GM12878 (cell line): ENCODE results near the gene STX8. TPM values are rescaled to one million over a fixed set of nuclear protein-coding genes. Genes with fewer than 3 reads are reported as not detected.

Source experiments
- ATAC-seq: fragments of 200-7000 bp; cut with Tn5 transposase; 3 replicates; pipeline ENCODE4 v1.9.1; 2020; ENCODE audit warnings: mild to moderate bottlenecking, moderate library complexity
- Bru-seq: library from RNA; stranded (reverse); fragments of 400-500 nt; gene quantifications from one replicate; lab custom pipeline; 2021; lab: Mats Ljungman, UMichigan
- BruChase-seq, 2 experiments: library from RNA; stranded (reverse); fragments of 400-500 nt; gene quantifications; one replicate each; lab custom pipeline; 2021; lab: Mats Ljungman, UMichigan
- BruUV-seq: library from RNA; stranded (reverse); fragments of 400-500 nt; replicated peaks from 2 replicates; lab custom pipeline; 2021; lab: Mats Ljungman, UMichigan
- CTCF ChIA-PET: fragments of 300-600 bp; sonication (Branson Sonifier 250); formaldehyde crosslinking; extraction: SDS; loops from one replicate; lab custom pipeline; 2021; ENCODE audit warnings: inconsistent platforms; lab: Yijun Ruan, JAX
- POLR2A ChIA-PET: fragments of 350-600 bp; formaldehyde crosslinking; extraction: SDS; loops from one replicate; lab custom pipeline; 2021; ENCODE audit warnings: inconsistent platforms; lab: Charles Lee
- RAD21 ChIA-PET: fragments of 300-600 bp; sonication (Branson Sonifier 250); formaldehyde crosslinking; loops from one replicate; lab custom pipeline; 2023; ENCODE audit warnings: antibody characterized with exemption; ENCODE audit not compliant: unreplicated experiment; lab: Charles Lee
- SMC1A ChIA-PET: fragments of 300-600 bp; sonication (Branson Sonifier 250); formaldehyde crosslinking; loops from one replicate; lab custom pipeline; 2023; ENCODE audit not compliant: unreplicated experiment, uncharacterized antibody; lab: Charles Lee
- DNase-seq: peaks from one replicate; pipeline ENCODE4 v3.0.0-alpha.2; 2011; ENCODE audit warnings: low read depth, low spot score
- FAIRE-seq: peaks from 3 replicates; lab custom pipeline; 2011; peaks lifted over from hg19 to GRCh38; lab: Jason Lieb, UNC
- H2AFZ ChIP-seq: 2 replicates; pipeline ENCODE4 v1.6.0; 2011; ENCODE audit warnings: low read depth, low read length, control low read depth; ENCODE audit not compliant: control insufficient read depth
- H3K27ac ChIP-seq: 2 replicates; pipeline ENCODE4 v1.5.1; 2011; ENCODE audit warnings: control low read depth; ENCODE audit not compliant: control insufficient read depth, insufficient read depth
- H3K27me3 ChIP-seq, 2 experiments: replicated peaks in 1 of 2; 2 replicates each; pipeline versions ENCODE4 v1.6.0 to v1.6.1; 2011; ENCODE audit warnings: low read length in 1 of 2; ENCODE audit not compliant: control insufficient read depth in 2 of 2, insufficient read depth in 2 of 2
- H3K36me3 ChIP-seq, 2 experiments: 2 replicates each; pipeline ENCODE4 v1.5.1; 2011; ENCODE audit warnings: low read length in 1 of 2; ENCODE audit not compliant: control insufficient read depth in 2 of 2, insufficient read depth in 2 of 2
- H3K4me1 ChIP-seq: 2 replicates; pipeline ENCODE4 v1.6.1; 2011; ENCODE audit warnings: mild to moderate bottlenecking, low read length, moderate library complexity, mixed read lengths; ENCODE audit not compliant: control insufficient read depth, insufficient read depth
- H3K4me2 ChIP-seq: 2 replicates; pipeline ENCODE4 v1.6.0; 2011; ENCODE audit warnings: control low read depth; ENCODE audit not compliant: control insufficient read depth, insufficient read depth
- H3K4me3 ChIP-seq: fragments of 200-600 bp; sonication (generic); 2 replicates; pipeline ENCODE4 v1.5.1; 2016
- H3K79me2 ChIP-seq: 2 replicates; pipeline ENCODE4 v1.6.0; 2011; ENCODE audit warnings: low read length; ENCODE audit not compliant: control insufficient read depth, insufficient read depth
- H3K9ac ChIP-seq: 2 replicates; pipeline ENCODE4 v1.8.0; 2011; ENCODE audit warnings: low read length, control low read depth, mixed read lengths; ENCODE audit not compliant: control insufficient read depth, insufficient read depth
- H3K9me3 ChIP-seq: replicated peaks from 3 replicates; pipeline ENCODE4 v1.5.1; 2011; ENCODE audit warnings: mild to moderate bottlenecking, low read length; ENCODE audit not compliant: control insufficient read depth, insufficient read depth
- H4K20me1 ChIP-seq: 2 replicates; pipeline ENCODE4 v1.6.0; 2011; ENCODE audit not compliant: control insufficient read depth, insufficient read depth
- BCL11A ChIP-seq: IDR thresholded peaks from 2 replicates; pipeline ENCODE4 v1.6.1; 2011; ENCODE audit warnings: low read depth, low read length
- CHD4 ChIP-seq: fragments of 200-600 bp; sonication (generic); IDR thresholded peaks from 2 replicates; pipeline ENCODE4 v1.6.1; 2016; ENCODE audit warnings: mild to moderate bottlenecking
- DPF2 ChIP-seq: fragments of 450-650 bp; IDR thresholded peaks from 2 replicates; pipeline ENCODE4 v1.6.1; 2017; ENCODE audit warnings: mild to moderate bottlenecking
- EED ChIP-seq: sonication (generic); IDR thresholded peaks from 2 replicates; pipeline ENCODE4 v1.6.1; 2016; ENCODE audit warnings: antibody characterized with exemption, low read depth
- ESRRA ChIP-seq: IDR thresholded peaks from 2 replicates; pipeline ENCODE4 v1.6.1; 2012; ENCODE audit warnings: mild to moderate bottlenecking, low read length, improper control_type of control experiment
- FOXM1 ChIP-seq: IDR thresholded peaks from 2 replicates; pipeline ENCODE4 v1.6.1; 2012; ENCODE audit warnings: low read depth, mild to moderate bottlenecking, inconsistent platforms, low read length, moderate library complexity
- IKZF2 ChIP-seq, 2 experiments: fragments of 450-650 bp; IDR thresholded peaks; 2 replicates each; pipeline ENCODE4 v1.6.1; 2017; ENCODE audit warnings: mild to moderate bottlenecking in 2 of 2, moderate library complexity in 2 of 2
- MYB ChIP-seq: fragments of 150-350 bp; IDR thresholded peaks from 2 replicates; pipeline ENCODE4 v1.6.1; 2014; ENCODE audit warnings: mild to moderate bottlenecking, low read depth, low read length, borderline replicate concordance
- NFXL1 ChIP-seq: fragments of 450-650 bp; IDR thresholded peaks from 2 replicates; pipeline ENCODE4 v1.6.1; 2017; ENCODE audit warnings: antibody characterized with exemption, mild to moderate bottlenecking, borderline replicate concordance
- SUZ12 ChIP-seq: fragments of 200-600 bp; sonication (generic); IDR thresholded peaks from one replicate; pipeline ENCODE4 v1.6.1; 2018; ENCODE audit warnings: antibody characterized with exemption, mild to moderate bottlenecking; ENCODE audit not compliant: unreplicated experiment
- USF2 ChIP-seq: IDR thresholded peaks from 2 replicates; pipeline ENCODE4 v1.6.1; 2011; ENCODE audit warnings: low read depth, low read length, improper control_type of control experiment, borderline replicate concordance
- WRNIP1 ChIP-seq: IDR thresholded peaks from 2 replicates; pipeline ENCODE4 v1.6.1; 2011; ENCODE audit warnings: low read depth, low read length, improper control_type of control experiment, borderline replicate concordance
- YBX1 ChIP-seq: fragments of 450-650 bp; IDR thresholded peaks from 2 replicates; pipeline ENCODE4 v1.6.1; 2016; ENCODE audit warnings: antibody characterized with exemption
- ZNF24 ChIP-seq: fragments of 450-650 bp; IDR thresholded peaks from 2 replicates; pipeline ENCODE4 v1.6.1; 2017; ENCODE audit warnings: antibody characterized with exemption, mild to moderate bottlenecking
- WGBS: methylation state at CpG from one replicate; pipeline ENCODE4 v1.1.6; 2016; ENCODE audit warnings: low lambda C conversion rate; ENCODE audit not compliant: insufficient replicate concordance, insufficient coverage; ENCODE audit errors: missing lambda C conversion rate; 5-methylcytosine and 5-hydroxymethylcytosine counted together
- in situ Hi-C: fragments of 300-500 bp; cut with MboI; formaldehyde crosslinking; loops from 9 replicates; pipeline ENCODE4 v1.14.3; 2018; ENCODE audit warnings: mixed read lengths
- intact Hi-C: fragments of 100-400 bp; cut with micrococcal nuclease; formaldehyde crosslinking; loops from one replicate; pipeline ENCODE4 v1.14.2; 2022; ENCODE audit not compliant: unreplicated experiment
- long read RNA-seq, 2 experiments: library from polyadenylated mRNA; unstranded; transcript quantifications; one replicate each; pipeline ENCODE4 v2.0.0, GENCODE V29; 2019 to 2020
- polyA minus RNA-seq, 3 experiments: library from RNA; depleted of rRNA, polyadenylated mRNA; stranded (reverse); fragments of >200 nt; gene quantifications; 2 replicates each; pipeline ENCODE4 v1.2.3, GENCODE V29; 2011
- polyA plus RNA-seq, 11 experiments: library from polyadenylated mRNA; depleted of rRNA in 4 of 11; unstranded in 6 of 11; stranded (reverse) in 5 of 11; fragments of >200 nt; fragmentation: Nextera tagmentation in 4 of 11; fragmentation: Illumina TruSeq in 1 of 11; extraction: Ambion mirVana in 4 of 11; extraction: Trizol in 1 of 11; gene quantifications; 1 replicate in 1 of 11; 2 replicates in 10 of 11; pipeline versions ENCODE4 v1.2.1 to v1.2.3, GENCODE V29; 2011 to 2016; ENCODE audit warnings: inconsistent platforms in 2 of 11, missing spikeins in 2 of 11, low read depth in 1 of 11
- total RNA-seq, 4 experiments: library from RNA; depleted of rRNA in 3 of 4; stranded (reverse); fragments of >200 nt in 3 of 4; fragmentation: Illumina TruSeq in 1 of 4; extraction: Trizol in 1 of 4; gene quantifications; 2 replicates each; pipeline versions ENCODE4 v1.2.1 to v1.2.3, GENCODE V29; 2013 to 2021
- TF ChIP-seq, protein P1 (sequence below): fragments of 150-350 bp; IDR thresholded peaks from 2 replicates; pipeline ENCODE4 v1.6.1; 2016; ENCODE audit warnings: low read depth, low read length

STX8 gene, protein sequence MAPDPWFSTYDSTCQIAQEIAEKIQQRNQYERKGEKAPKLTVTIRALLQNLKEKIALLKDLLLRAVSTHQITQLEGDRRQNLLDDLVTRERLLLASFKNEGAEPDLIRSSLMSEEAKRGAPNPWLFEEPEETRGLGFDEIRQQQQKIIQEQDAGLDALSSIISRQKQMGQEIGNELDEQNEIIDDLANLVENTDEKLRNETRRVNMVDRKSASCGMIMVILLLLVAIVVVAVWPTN
- total RNA-seq (2013; cell fraction: nucleolus; rRNA removed) = 160 and 173 TPM in 2 replicates
- 49.1 and 67.5 TPM in 2 replicates for total RNA-seq (2014; rRNA removed)
- total RNA-seq (2014; rRNA removed; fragmentation: Illumina TruSeq; extraction: Trizol) = 66.9 and 68.7 TPM in 2 replicates
- total RNA-seq (2021) = 47.9 and 51.3 TPM in 2 replicates
- 30.9 TPM for polyA plus RNA-seq (2011; ENCODE audit: low read depth)
- polyA plus RNA-seq (2011; rRNA removed) = 110 and 123 TPM in 2 replicates
- 39.7 and 54.7 TPM in 2 replicates for polyA plus RNA-seq (2011; cell fraction: cytosol; rRNA removed)
- polyA plus RNA-seq (2011; cell fraction: nucleus; rRNA removed) = 39.7 and 47.6 TPM in 2 replicates
- 90.8 and 99.2 TPM in 2 replicates for polyA plus RNA-seq (2012)
- polyA plus RNA-seq (2014; fragmentation: Illumina TruSeq; extraction: Trizol) = 49.0 and 54.9 TPM in 2 replicates
- 100 to 1,000 TPM; 147 to 151 TPM for polyA plus RNA-seq (2014; fragmentation: Nextera tagmentation; extraction: Ambion mirVana)
- 53.9 and 72.5 TPM in 2 replicates for polyA plus RNA-seq (2014; rRNA removed)
- 10 to 100 TPM; 73.3 to 73.6 TPM for polyA plus RNA-seq (2016; fragmentation: Nextera tagmentation; extraction: Ambion mirVana)
- 52.3 and 78.7 TPM in 2 replicates for polyA minus RNA-seq (2011; rRNA and poly(A)+ RNA removed)
- 15.0 and 18.0 TPM in 2 replicates for polyA minus RNA-seq (2011; cell fraction: cytosol; rRNA and poly(A)+ RNA removed)
- 26.7 and 34.3 TPM in 2 replicates for polyA minus RNA-seq (2011; cell fraction: nucleus; rRNA and poly(A)+ RNA removed)
- percentile 61 among the genes with signal in this experiment for Bru-seq, nascent RNA
- BruChase-seq, experiment 1, labeled RNA remaining after a 6-hour chase = percentile 64 among the genes with signal in this experiment
- BruChase-seq, experiment 2, labeled RNA remaining after a 2-hour chase = percentile 59 among the genes with signal in this experiment
- long read RNA-seq, experiment 1, transcript STX8-201 (8 exons, 1,246 nt) = major isoform, 24 of 29 reads
- long read RNA-seq, experiment 1, partial matches to known transcripts = 1 of 29 reads
- long read RNA-seq, experiment 1, other reads (novel, unspliced or antisense) = 1 of 29 reads
- long read RNA-seq, experiment 2, transcript STX8-201 (8 exons, 1,246 nt) = major isoform, 121 of 146 reads
- long read RNA-seq, experiment 2, partial matches to known transcripts = 11 of 146 reads
- long read RNA-seq, experiment 2, other reads (novel, unspliced or antisense) = 11 of 146 reads

GRCh38 chr17:9575381-9576101, at the start of gene STX8:
TSS of gene STX8 (minus strand) at chr17:9575820. CDS start at chr17:9575808, 12 bp downstream.
- peak within 1 kb of the TSS; percentile 96 for H2AFZ ChIP-seq
- RAD21 ChIA-PET = interaction anchor here (0.6 to 1.4 kb wide), 2 partner anchors 12 to 193 kb away, joined by 4 to 6 read pairs; no protein-coding TSS in a partner anchor
- no peaks in the 10 kb centered on the region for H3K9me3 ChIP-seq
- peak within 1 kb of the TSS; percentile 90 for H3K9ac ChIP-seq
- POLR2A ChIA-PET = no interaction called here
- CTCF ChIA-PET = interaction anchor here (0.9 to 2.2 kb wide), 5 partner anchors 9 to 193 kb away, joined by 3 to 5 read pairs (median 4); no protein-coding TSS in a partner anchor
- H3K4me2 ChIP-seq = peak within 1 kb of the TSS; percentile 94
- intact Hi-C loops (loop anchor here (5.0 kb wide), 1 partner anchor 192 kb away; no protein-coding TSS in a partner anchor), in situ Hi-C loops (no loop called here)
- peak within 1 kb of the TSS; percentile 80 for H3K27ac ChIP-seq
- H3K4me3 ChIP-seq = peak within 1 kb of the TSS; percentile 84
- peaks cover 6% of the 10 kb centered on the region for H3K4me1 ChIP-seq
- BruUV-seq = no TSS peak
- DNase-seq (peak; percentile 48), FAIRE-seq (no peak), ATAC-seq (peak; percentile 96)
- no peaks in the 10 kb centered on the region for H3K36me3 ChIP-seq
- SMC1A ChIA-PET = interaction anchor here (0.6 to 1.8 kb wide), 3 partner anchors 10 to 630 kb away, joined by 3 to 9 read pairs (median 3); no protein-coding TSS in a partner anchor
- under 1% methylated on average over 42 of the region's 42 CpGs for WGBS
- no peaks in the 10 kb centered on the region for H4K20me1 ChIP-seq
- peaks cover 11% of the 10 kb centered on the region for H3K79me2 ChIP-seq
- no peaks in the 10 kb centered on the region for H3K27me3 ChIP-seq
- no peak for TF ChIP-seq USF2
- no peak for TF ChIP-seq CHD4
- no peak for TF ChIP-seq ZNF24
- TF ChIP-seq MYB = no peak
- TF ChIP-seq DPF2 = 0 out of 2 replicates have a peak, but pooled peaks have one; percentile 39
- TF ChIP-seq SUZ12 = no peak
- no peak for TF ChIP-seq ESRRA
- peak; percentile 38 to 64; a peak in 3 of 4 replicates for TF ChIP-seq IKZF2 (IDR thresholded peaks at IDR 0.05)
- TF ChIP-seq YBX1 = no peak
- no peak for TF ChIP-seq NFXL1
- TF ChIP-seq WRNIP1 = no peak
- TF ChIP-seq, protein P1, sequence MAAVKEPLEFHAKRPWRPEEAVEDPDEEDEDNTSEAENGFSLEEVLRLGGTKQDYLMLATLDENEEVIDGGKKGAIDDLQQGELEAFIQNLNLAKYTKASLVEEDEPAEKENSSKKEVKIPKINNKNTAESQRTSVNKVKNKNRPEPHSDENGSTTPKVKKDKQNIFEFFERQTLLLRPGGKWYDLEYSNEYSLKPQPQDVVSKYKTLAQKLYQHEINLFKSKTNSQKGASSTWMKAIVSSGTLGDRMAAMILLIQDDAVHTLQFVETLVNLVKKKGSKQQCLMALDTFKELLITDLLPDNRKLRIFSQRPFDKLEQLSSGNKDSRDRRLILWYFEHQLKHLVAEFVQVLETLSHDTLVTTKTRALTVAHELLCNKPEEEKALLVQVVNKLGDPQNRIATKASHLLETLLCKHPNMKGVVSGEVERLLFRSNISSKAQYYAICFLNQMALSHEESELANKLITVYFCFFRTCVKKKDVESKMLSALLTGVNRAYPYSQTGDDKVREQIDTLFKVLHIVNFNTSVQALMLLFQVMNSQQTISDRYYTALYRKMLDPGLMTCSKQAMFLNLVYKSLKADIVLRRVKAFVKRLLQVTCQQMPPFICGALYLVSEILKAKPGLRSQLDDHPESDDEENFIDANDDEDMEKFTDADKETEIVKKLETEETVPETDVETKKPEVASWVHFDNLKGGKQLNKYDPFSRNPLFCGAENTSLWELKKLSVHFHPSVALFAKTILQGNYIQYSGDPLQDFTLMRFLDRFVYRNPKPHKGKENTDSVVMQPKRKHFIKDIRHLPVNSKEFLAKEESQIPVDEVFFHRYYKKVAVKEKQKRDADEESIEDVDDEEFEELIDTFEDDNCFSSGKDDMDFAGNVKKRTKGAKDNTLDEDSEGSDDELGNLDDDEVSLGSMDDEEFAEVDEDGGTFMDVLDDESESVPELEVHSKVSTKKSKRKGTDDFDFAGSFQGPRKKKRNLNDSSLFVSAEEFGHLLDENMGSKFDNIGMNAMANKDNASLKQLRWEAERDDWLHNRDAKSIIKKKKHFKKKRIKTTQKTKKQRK = no peak
- no peak for TF ChIP-seq FOXM1
- TF ChIP-seq EED = no peak
- no peak for TF ChIP-seq BCL11A
